GM12873 (cell line): Measurements from ENCODE around the gene ATG7.

Experiments used
- TF ChIP-seq, protein P1 (sequence below): IDR thresholded peaks from 2 replicates; pipeline ENCODE4 v1.5.1; 2012; ENCODE audit warnings: low read depth, mild to moderate bottlenecking, moderate library complexity, low read length, control low read depth; ENCODE audit not compliant: insufficient read depth; ENCODE audit errors: missing control alignments

Gene ATG7

DNA sequence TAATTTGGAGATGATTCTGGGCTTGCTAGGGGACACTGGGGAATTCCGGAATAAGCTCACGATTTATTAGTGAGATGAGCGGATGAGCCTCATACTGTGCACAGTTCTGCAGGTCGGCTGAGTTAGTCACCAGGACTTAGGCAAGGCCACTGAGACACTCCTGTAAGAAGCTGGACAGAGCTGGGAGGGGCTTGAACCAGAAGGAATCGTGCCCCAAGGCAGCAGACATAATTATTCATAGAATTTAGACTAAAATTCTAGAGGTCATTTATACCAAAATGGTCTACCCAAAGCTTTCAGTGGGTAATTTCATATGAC is 250.2 kb downstream of the ATG7 start:
- TF ChIP-seq, protein P1, sequence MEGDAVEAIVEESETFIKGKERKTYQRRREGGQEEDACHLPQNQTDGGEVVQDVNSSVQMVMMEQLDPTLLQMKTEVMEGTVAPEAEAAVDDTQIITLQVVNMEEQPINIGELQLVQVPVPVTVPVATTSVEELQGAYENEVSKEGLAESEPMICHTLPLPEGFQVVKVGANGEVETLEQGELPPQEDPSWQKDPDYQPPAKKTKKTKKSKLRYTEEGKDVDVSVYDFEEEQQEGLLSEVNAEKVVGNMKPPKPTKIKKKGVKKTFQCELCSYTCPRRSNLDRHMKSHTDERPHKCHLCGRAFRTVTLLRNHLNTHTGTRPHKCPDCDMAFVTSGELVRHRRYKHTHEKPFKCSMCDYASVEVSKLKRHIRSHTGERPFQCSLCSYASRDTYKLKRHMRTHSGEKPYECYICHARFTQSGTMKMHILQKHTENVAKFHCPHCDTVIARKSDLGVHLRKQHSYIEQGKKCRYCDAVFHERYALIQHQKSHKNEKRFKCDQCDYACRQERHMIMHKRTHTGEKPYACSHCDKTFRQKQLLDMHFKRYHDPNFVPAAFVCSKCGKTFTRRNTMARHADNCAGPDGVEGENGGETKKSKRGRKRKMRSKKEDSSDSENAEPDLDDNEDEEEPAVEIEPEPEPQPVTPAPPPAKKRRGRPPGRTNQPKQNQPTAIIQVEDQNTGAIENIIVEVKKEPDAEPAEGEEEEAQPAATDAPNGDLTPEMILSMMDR = no peak

- TF ChIP-seq, protein P1 = no peak
These were observed 250.9 kb downstream of the ATG7 start for GRCh38 chr3:11522953-11523571.

DNA sequence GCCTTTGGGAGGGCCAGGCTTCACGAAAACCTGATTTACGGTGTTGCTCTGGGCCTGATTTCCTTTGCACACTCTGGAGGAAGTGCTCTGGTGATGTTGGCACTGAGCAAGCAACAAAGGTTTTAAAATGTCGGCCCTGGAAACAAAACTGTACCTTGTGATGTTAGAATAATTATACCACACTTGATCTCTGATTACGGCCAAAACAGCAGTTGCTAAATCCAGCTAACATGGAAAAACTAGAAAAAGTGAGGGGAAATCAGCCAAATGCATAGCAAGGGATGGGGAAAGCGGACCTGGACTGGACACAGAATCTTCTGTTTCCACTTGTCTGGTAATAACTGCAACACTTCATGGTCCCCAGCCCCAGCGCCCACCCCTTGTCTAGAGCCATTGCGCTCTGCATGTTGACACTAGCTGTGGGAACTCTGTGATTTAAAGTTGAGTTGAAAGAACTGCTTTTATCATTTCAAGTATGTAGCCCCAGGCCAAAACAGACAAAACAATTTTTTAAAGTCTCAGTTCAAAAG is 251.4 kb downstream of the ATG7 start:
- TF ChIP-seq, protein P1 = no peak

DNA sequence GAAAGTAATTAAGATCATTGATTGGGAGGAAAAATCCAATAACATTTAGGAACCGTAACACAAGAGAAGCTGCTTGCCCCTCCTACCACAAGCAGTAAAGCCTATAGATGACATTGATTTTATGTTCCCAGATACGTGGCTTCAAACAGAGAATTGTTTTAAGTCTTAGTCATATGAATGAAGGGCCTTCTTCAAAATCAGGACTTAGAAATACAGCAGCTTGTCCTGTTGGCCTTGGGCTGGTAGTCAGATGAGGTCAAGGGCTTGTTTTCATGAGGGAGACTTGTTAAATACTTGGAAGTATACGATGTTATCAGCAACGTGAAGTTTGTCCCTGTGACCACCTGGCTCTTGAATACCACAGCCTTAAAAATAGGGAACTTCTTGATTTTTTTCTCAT is 257.1 kb downstream of the ATG7 start:
- TF ChIP-seq, protein P1 = no peak

DNA sequence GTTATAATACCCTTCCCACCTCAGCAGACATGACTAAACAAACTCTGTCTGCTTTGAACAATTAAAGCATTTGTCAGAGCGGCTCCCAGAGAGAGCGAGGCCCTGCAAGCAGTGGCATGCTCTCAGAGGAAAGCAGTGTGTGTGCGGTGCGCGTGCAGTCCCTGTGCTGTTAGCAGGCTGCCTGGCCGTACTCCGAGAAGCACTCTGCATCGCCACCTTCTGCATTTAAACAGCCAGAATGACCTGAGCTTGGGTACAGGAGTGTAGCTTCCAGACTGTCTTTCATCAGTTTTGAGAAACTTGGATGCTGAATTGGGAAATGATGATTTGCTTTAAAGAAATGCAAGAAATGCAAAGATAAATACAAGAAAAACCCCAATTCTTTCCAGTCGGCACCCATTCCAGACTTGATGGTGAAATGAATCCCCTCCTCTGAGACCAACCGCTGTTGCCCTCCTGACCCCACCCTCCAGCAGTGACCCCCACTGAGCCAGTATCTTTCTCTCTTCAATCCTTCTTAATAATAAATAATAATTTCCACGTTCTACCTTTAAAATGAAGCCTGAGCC is 258.0 kb downstream of the ATG7 start:
- TF ChIP-seq, protein P1 = no peak

GRCh38 chr3:11532931-11533391 is 260.8 kb downstream of the ATG7 start:
- TF ChIP-seq, protein P1 = no peak

DNA sequence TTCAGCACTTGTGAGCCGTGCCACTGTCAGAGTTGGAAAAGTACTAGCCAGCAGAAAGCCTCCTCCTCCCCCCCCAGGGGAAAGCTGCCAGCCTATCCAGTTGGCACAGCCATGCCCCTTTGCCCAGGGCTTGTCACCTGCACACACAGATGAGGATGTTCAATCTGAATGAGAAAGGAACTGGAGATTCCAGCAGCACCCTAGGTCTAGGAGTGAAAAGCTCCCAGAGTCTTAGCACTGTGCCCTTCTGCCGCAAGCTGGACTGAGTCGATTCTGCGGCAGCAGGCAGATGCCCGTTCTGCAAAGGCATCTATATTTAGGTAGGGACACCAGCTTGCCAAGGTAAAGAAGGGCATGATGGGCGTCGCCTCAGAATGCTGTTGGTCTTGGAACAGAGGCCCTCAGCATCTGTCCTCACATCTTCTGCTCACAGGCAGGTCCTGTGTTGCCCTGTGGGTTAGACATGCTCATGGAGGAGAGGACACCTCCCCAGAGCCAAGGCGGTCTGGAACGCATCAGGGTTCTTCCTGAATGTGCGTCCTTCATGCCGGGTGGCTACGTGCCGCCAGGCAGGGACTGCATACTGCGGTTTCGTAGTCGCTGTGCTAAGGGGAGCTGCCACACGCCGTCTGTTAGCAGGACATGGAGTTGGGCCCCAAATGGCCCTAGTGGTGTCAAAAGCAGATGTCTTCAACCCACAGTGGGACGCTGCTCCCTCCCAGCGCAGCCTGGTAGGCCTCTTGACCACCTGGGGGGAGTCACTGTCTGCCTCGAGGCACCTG is 262.0 kb downstream of the ATG7 start:
- TF ChIP-seq, protein P1 = no peak
